Immature natural killer cell (primary cell): ENCODE measurements around the gene CAPNS1. TPM values are rescaled to one million over a fixed set of nuclear protein-coding genes. Genes with fewer than 3 reads are reported as not detected.
"Not testable (repeated sequence)": the region's sequence is repeated elsewhere in the genome, so short reads cannot be mapped to it uniquely, and the experiment has no call there.

Experiments used
- DNase-seq, 3 donors: peaks; one replicate each; pipeline ENCODE4 v3.0.0; 2022; ENCODE audit warnings: mixed read lengths in 1 of 3
- H3K27ac Mint-ChIP-seq, 6 donors: one replicate each; pipeline ENCODE4 v1.8.0; 2020; ENCODE audit warnings: mixed read lengths in 6 of 6, mild to moderate bottlenecking in 5 of 6, inconsistent platforms in 4 of 6, moderate library complexity in 3 of 6
- H3K27me3 Mint-ChIP-seq, 3 donors: one replicate each; pipeline ENCODE4 v1.8.0; 2020 to 2021; ENCODE audit warnings: low read depth in 3 of 3, mild to moderate bottlenecking in 3 of 3, mixed read lengths in 3 of 3, moderate library complexity in 3 of 3, inconsistent platforms in 1 of 3
- H3K36me3 Mint-ChIP-seq, 3 donors: one replicate each; pipeline ENCODE4 v1.8.0; 2020; ENCODE audit warnings: mixed read lengths in 3 of 3, inconsistent platforms in 2 of 3, mild to moderate bottlenecking in 2 of 3
- H3K4me1 Mint-ChIP-seq, 2 donors: one replicate each; pipeline ENCODE4 v1.8.0; 2020; ENCODE audit warnings: inconsistent platforms in 2 of 2, mild to moderate bottlenecking in 2 of 2, mixed read lengths in 2 of 2, moderate library complexity in 1 of 2
- H3K4me3 Mint-ChIP-seq, 5 donors: one replicate each; pipeline ENCODE4 v1.8.0; 2020; ENCODE audit warnings: mild to moderate bottlenecking in 5 of 5, mixed read lengths in 5 of 5, inconsistent platforms in 3 of 5, moderate library complexity in 3 of 5
- H3K9me3 Mint-ChIP-seq, 6 donors: one replicate each; pipeline ENCODE4 v1.8.0; 2020; ENCODE audit warnings: mild to moderate bottlenecking in 6 of 6, mixed read lengths in 6 of 6, inconsistent platforms in 4 of 6, moderate library complexity in 3 of 6
- polyA plus RNA-seq, 3 donors: library from polyadenylated mRNA; unstranded; fragments of 300-500 nt; fragmentation: Illumina TruSeq; gene quantifications; one replicate each; pipeline ENCODE4 v1.2.3, GENCODE V29; 2021

The CAPNS1 gene
- polyA plus RNA-seq, 3 donors from 2014 or later: 176 to 253 (median 225) TPM

- peaks cover 11 to 20% (median 12%) of the 10 kb centered on the region in 3 donors for H3K36me3 Mint-ChIP-seq
- H3K27ac Mint-ChIP-seq: no peak overlapping the region
- DNase-seq: no peak
- peaks cover 18 to 24% of the 10 kb centered on the region in 2 donors for H3K4me1 Mint-ChIP-seq
- peaks cover 2 to 5% (median 4%) of the 10 kb centered on the region in 3 donors for H3K27me3 Mint-ChIP-seq
- H3K4me3 Mint-ChIP-seq: no peak overlapping the region
- no peaks in the 10 kb centered on the region for H3K9me3 Mint-ChIP-seq
These were observed 18.9 kb upstream of the CAPNS1 start for GRCh38 chr19:36120984-36121358.

GRCh38 chr19:36121486-36122124, 18.3 kb upstream of the CAPNS1 start:
- H3K4me3 Mint-ChIP-seq: no peak overlapping the region
- H3K4me1 Mint-ChIP-seq: peaks cover 14 to 19% of the 10 kb centered on the region in 2 donors

GRCh38 chr19:36125557-36125956, 14.3 kb upstream of the CAPNS1 start:
- no peak for DNase-seq
- Mint-ChIP-seq H3K4me1 (peaks cover 16 to 17% of the 10 kb centered on the region in 2 donors), H3K27me3 (peaks cover 0 to 2% (median 2%) of the 10 kb centered on the region in 3 donors), H3K9me3 (no peaks in the 10 kb centered on the region), H3K4me3 (no peak overlapping the region), H3K27ac (peak overlapping the region in 2 of 6 donors; percentile 37 to 39), H3K36me3 (peaks cover 4 to 12% (median 7%) of the 10 kb centered on the region in 3 donors)

More at GRCh38 chr19:36121486-36122124, 18.3 kb upstream of the CAPNS1 start:
- peak overlapping the region in 1 of 6 donors; percentile 51 for H3K27ac Mint-ChIP-seq
- no peak for DNase-seq
- H3K36me3 Mint-ChIP-seq: peaks cover 11 to 20% (median 12%) of the 10 kb centered on the region in 3 donors
- H3K9me3 Mint-ChIP-seq: no peaks in the 10 kb centered on the region
- H3K27me3 Mint-ChIP-seq: peaks cover 2 to 5% (median 2%) of the 10 kb centered on the region in 3 donors

GRCh38 chr19:36128392-36128736, 11.5 kb upstream of the CAPNS1 start:
- H3K4me1 Mint-ChIP-seq: peaks cover 39 to 41% of the 10 kb centered on the region in 2 donors
- H3K4me3 Mint-ChIP-seq: peak overlapping the region; percentile 90 to 93 (median 92)
- H3K36me3 Mint-ChIP-seq: peaks cover 4 to 10% (median 7%) of the 10 kb centered on the region in 3 donors
- DNase-seq: no peak
- H3K27me3 Mint-ChIP-seq: peaks cover 0 to 3% (median 2%) of the 10 kb centered on the region in 3 donors
- peak overlapping the region; percentile 89 to 95 (median 92) for H3K27ac Mint-ChIP-seq
- H3K9me3 Mint-ChIP-seq: no peaks in the 10 kb centered on the region

GRCh38 chr19:36131221-36131620, 8.6 kb upstream of the CAPNS1 start:
- Mint-ChIP-seq H3K4me1 (peaks cover 39 to 44% of the 10 kb centered on the region in 2 donors), H3K4me3 (peak overlapping the region in 4 of 5 donors; percentile 21 to 58 (median 50)), H3K27ac (peak overlapping the region; percentile 68 to 90 (median 82))
- H3K27me3 Mint-ChIP-seq, H3K9me3 Mint-ChIP-seq, H3K36me3 Mint-ChIP-seq: not testable (repeated sequence)
- DNase-seq: peak; percentile 38 to 65 (median 51)

GRCh38 chr19:36134867-36135266, 5.0 kb upstream of the CAPNS1 start:
- DNase-seq, H3K9me3 Mint-ChIP-seq, H3K4me3 Mint-ChIP-seq, H3K27ac Mint-ChIP-seq, H3K36me3 Mint-ChIP-seq, H3K27me3 Mint-ChIP-seq: not testable (repeated sequence)
- H3K4me1 Mint-ChIP-seq: peaks cover 24 to 38% of the 10 kb centered on the region in 2 donors

- peak overlapping the region in 2 of 5 donors; percentile 15 to 36 for H3K4me3 Mint-ChIP-seq
- H3K36me3 Mint-ChIP-seq: peaks cover 6 to 10% (median 8%) of the 10 kb centered on the region in 3 donors
- H3K27me3 Mint-ChIP-seq: peaks cover 6 to 16% (median 10%) of the 10 kb centered on the region in 3 donors
- DNase-seq: no peak
- no peaks in the 10 kb centered on the region for H3K9me3 Mint-ChIP-seq
- peak overlapping the region in 1 of 6 donors; percentile 62 for H3K27ac Mint-ChIP-seq
- H3K4me1 Mint-ChIP-seq: peaks cover 20 to 29% of the 10 kb centered on the region in 2 donors
These were observed 2.7 kb upstream of the CAPNS1 start for GRCh38 chr19:36136964-36137686.

GRCh38 chr19:36139120-36139472, 770 bp upstream of the CAPNS1 start:
- no peak for DNase-seq
- Mint-ChIP-seq H3K36me3 (peaks cover 10 to 16% (median 11%) of the 10 kb centered on the region in 3 donors), H3K4me1 (peaks cover 13 to 22% of the 10 kb centered on the region in 2 donors), H3K27me3 (peaks cover 6 to 16% (median 10%) of the 10 kb centered on the region in 3 donors), H3K27ac (peak overlapping the region; percentile 86 to 97 (median 94)), H3K4me3 (peak overlapping the region; percentile 94 to 97 (median 97)), H3K9me3 (no peaks in the 10 kb centered on the region)

- H3K27me3 Mint-ChIP-seq: peaks cover 4 to 16% (median 10%) of the 10 kb centered on the region in 3 donors
- no peaks in the 10 kb centered on the region for H3K9me3 Mint-ChIP-seq
- H3K36me3 Mint-ChIP-seq: peaks cover 10 to 22% (median 16%) of the 10 kb centered on the region in 3 donors
- H3K27ac Mint-ChIP-seq: peak overlapping the region; percentile 86 to 97 (median 94)
- H3K4me3 Mint-ChIP-seq: peak overlapping the region; percentile 94 to 97 (median 97)
- DNase-seq: peak in 1 of 3 donors; percentile 26
- H3K4me1 Mint-ChIP-seq: peaks cover 13 to 22% of the 10 kb centered on the region in 2 donors
These were observed 605 bp downstream of the CAPNS1 start for GRCh38 chr19:36140304-36141038.

GRCh38 chr19:36141039-36141927, 1.4 kb downstream of the CAPNS1 start:
- Mint-ChIP-seq H3K27me3 (peaks cover 4 to 16% (median 10%) of the 10 kb centered on the region in 3 donors), H3K4me3 (peak overlapping the region; percentile 94 to 97 (median 97)), H3K36me3 (peaks cover 11 to 27% (median 16%) of the 10 kb centered on the region in 3 donors), H3K4me1 (peaks cover 13 to 22% of the 10 kb centered on the region in 2 donors), H3K27ac (peak overlapping the region; percentile 92 to 97 (median 94)), H3K9me3 (no peaks in the 10 kb centered on the region)
- DNase-seq: peak; percentile 85 to 86 (median 86)

GRCh38 chr19:36142046-36142445, 2.2 kb downstream of the CAPNS1 start:
- H3K4me3 Mint-ChIP-seq: peak overlapping the region in 2 of 5 donors; percentile 94 to 97
- peaks cover 7 to 16% (median 10%) of the 10 kb centered on the region in 3 donors for H3K27me3 Mint-ChIP-seq
- DNase-seq: no peak
- H3K27ac Mint-ChIP-seq: peak overlapping the region in 4 of 6 donors; percentile 60 to 95 (median 88)
- no peaks in the 10 kb centered on the region for H3K9me3 Mint-ChIP-seq
- peaks cover 13 to 21% of the 10 kb centered on the region in 2 donors for H3K4me1 Mint-ChIP-seq
- peaks cover 16 to 34% (median 17%) of the 10 kb centered on the region in 3 donors for H3K36me3 Mint-ChIP-seq

GRCh38 chr19:36142496-36142895, 2.6 kb downstream of the CAPNS1 start:
- H3K36me3 Mint-ChIP-seq: peaks cover 19 to 36% (median 19%) of the 10 kb centered on the region in 3 donors
- peak overlapping the region in 3 of 6 donors; percentile 20 to 71 (median 69) for H3K27ac Mint-ChIP-seq
- H3K4me1 Mint-ChIP-seq: peaks cover 13 to 21% of the 10 kb centered on the region in 2 donors
- peaks cover 9 to 16% (median 10%) of the 10 kb centered on the region in 3 donors for H3K27me3 Mint-ChIP-seq
- no peaks in the 10 kb centered on the region for H3K9me3 Mint-ChIP-seq
- peak overlapping the region in 3 of 5 donors; percentile 14 to 48 (median 24) for H3K4me3 Mint-ChIP-seq
- DNase-seq: no peak
